Retinal pigment epithelial cell (primary cell): ENCODE results near the gene F10.

Experiments used
- DNase-seq: peaks from one replicate; pipeline ENCODE4 v3.0.0-alpha.2; 2010; ENCODE audit warnings: low read depth
- H3K4me3 ChIP-seq: 2 replicates; pipeline ENCODE4 v1.5.1; 2011; ENCODE audit warnings: mild to moderate bottlenecking, low read length, control low read depth, moderate library complexity
- TF ChIP-seq, protein P1 (sequence below): conservative IDR thresholded peaks from 2 replicates; pipeline ENCODE4 v1.5.1; 2011; ENCODE audit warnings: low read depth, low read length, control low read depth, inconsistent platforms

Gene F10

DNA sequence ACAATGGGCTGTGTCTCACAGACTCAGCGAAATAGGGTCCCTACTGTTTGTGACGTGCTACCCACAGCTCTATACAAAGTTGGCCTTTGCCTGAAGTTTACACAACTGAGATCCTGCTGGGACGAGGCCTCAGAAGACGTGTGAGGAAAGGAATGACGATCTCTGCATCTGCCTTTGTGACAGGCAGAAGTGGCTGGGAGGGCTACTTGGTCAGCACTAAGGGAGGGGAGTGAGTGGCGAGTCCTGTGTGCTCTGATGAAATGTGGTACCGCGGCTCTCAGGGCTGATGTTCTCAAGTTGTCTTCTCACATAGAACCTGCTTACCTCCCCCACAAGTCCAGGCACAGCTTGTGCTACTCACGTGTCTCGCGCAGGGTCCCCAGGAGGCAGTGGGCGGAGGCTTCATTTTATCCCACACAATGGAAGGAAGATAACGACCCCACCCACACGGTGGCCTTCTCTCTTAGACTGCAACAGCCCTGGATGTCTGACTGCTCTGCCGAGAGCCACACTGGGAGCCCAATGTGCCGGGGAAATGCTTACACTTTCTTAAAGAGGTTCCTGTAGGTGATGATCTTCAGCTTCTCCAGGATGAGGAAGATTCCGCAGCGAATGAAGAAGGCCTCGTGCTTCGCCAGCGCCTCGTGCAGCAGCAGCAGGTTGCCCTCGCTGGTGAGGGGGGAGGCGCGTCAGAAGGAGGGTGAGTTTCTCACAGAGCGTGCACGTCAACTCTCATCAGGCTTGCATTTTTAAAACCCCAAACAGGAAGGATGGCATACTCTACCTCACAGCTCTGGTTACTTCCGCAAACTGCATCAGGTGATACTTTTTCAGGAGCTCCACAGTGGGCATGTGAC lies 57.0 kb downstream of the F10 start:
- TF ChIP-seq, protein P1, sequence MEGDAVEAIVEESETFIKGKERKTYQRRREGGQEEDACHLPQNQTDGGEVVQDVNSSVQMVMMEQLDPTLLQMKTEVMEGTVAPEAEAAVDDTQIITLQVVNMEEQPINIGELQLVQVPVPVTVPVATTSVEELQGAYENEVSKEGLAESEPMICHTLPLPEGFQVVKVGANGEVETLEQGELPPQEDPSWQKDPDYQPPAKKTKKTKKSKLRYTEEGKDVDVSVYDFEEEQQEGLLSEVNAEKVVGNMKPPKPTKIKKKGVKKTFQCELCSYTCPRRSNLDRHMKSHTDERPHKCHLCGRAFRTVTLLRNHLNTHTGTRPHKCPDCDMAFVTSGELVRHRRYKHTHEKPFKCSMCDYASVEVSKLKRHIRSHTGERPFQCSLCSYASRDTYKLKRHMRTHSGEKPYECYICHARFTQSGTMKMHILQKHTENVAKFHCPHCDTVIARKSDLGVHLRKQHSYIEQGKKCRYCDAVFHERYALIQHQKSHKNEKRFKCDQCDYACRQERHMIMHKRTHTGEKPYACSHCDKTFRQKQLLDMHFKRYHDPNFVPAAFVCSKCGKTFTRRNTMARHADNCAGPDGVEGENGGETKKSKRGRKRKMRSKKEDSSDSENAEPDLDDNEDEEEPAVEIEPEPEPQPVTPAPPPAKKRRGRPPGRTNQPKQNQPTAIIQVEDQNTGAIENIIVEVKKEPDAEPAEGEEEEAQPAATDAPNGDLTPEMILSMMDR: no peak
- no peak overlapping the region for H3K4me3 ChIP-seq
- DNase-seq: no peak

DNA sequence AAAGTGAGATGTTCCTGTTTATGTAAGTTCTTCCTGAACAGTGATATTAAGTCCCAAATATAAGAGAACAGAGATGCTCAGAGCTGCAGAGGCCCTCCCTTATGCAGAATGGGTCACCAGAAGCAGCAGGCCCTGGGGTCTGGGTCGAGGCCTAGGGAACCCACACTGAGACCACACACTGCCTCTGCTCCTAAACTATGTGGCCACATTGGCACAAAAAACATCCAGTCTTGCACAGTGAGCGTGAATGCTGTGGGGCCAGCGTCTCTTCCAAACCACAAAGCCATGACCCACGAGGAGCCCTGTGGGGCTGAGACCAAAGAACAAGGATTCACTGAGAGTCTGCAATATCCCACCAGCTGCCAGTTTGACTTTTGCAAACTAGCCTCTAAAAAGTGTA lies 59.4 kb downstream of the F10 start:
- H3K4me3 ChIP-seq: no peak overlapping the region
- DNase-seq: no peak
- TF ChIP-seq, protein P1: no peak

DNA sequence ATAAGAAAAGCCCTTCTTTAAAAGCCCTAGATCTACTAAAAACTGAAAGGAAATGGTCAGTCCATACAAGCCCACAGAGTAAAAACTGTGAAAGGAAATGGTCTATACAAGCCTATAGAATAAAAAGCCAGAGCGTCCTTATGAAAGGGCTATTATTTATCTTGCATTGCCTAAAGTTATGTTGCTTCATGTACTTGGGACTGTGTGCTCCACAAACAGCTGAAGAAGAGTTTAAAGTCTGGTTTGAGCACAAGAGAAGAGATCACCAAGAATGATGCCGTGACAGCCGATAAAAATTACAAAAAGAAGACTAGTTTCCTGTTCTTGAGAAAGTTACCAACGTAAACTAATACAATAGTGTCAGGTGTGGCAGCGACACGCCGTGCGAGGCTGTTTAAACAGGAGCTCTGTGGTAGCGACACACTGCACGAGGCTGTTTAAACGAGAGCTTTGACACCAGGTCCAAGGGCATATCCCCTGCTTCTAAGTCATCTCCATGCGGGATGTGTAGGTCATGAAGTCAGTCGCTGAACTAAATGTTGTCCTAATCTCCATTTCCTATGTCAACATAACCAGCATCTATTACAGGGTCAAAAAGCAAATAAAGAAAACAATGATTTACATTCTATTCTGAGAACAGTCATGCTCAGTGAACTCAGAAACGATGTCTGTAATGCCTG lies 61.0 kb downstream of the F10 start:
- TF ChIP-seq, protein P1: no peak
- H3K4me3 ChIP-seq: no peak overlapping the region
- DNase-seq: no peak

DNA sequence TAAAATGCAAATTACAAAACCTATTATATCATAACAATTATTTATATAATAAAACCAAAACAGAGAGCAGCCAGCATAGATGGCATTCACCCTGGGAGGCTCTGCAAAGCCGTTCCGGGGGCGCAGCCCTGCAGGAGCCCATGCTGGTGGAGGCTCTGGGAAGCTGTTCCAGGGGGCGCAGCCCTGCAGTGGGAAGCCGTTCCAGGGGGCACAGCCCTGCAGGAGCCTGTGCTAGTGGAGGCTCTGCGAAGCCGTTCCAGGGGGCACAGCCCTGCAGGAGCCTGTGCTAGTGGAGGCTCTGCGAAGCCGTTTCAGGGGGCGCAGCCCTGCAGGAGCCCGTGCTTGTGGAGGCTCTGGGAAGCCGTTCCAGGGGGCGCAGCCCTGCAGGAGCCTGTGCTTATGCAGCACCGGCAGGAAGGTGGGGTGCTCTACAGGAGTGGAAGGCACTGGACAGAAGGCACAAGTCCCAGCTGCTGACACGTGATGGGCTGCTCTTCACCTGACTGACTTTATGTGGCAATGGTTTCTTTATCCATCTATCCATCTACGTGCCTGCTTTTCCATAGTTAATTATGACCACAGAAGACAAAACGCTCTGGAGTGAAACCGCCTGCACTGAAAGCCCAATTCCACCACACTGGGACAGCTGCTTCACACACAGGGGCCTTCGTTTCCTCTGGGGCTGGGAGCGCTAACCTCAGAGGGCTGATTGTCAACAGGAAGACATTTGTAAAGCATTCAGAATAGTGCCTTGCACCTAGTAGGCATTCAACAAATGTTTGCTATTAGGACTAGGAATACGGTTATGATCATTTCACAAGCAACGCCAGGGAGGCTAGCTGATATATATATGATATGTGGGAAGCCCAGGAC lies 62.2 kb downstream of the F10 start:
- TF ChIP-seq, protein P1: no peak
- no peak for DNase-seq
- no peak overlapping the region for H3K4me3 ChIP-seq

DNA sequence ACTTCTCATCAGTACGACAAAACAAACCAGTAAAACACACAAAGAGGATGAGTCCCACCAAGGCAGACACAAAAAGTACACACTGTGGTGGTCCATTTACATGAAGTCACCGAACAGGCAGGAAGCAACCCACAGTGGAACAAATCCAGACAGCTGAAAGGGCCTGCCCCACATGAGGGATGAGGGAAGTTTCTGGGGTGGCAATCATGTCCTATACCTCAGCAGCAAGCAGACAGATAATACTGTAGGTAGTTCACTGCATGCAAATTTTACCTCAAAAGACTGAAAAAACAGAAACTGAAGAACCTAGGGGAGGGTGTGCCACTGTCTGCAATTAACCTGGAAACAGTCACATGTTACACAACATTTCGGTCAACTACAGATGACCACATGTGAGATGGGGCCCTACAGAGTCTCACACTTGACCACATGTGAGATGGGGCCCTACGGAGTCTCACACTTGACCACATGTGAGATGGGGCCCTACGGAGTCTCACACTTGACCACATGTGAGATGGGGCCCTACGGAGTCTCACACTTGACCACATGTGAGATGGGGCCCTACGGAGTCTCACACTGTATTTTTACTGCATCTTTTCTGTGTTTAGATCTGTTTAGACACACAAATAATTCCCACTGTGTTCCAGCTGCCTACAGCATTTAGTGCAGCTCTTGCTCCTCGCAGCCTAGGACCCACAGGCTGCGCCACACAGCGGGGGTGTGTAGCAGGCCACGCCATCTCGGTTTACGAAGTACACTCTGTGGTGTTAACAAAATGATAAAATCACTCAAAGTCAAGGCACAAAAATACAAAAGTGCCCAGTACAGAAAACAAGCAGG lies 63.7 kb downstream of the F10 start:
- H3K4me3 ChIP-seq: no peak overlapping the region
- TF ChIP-seq, protein P1: no peak
- no peak for DNase-seq

DNA sequence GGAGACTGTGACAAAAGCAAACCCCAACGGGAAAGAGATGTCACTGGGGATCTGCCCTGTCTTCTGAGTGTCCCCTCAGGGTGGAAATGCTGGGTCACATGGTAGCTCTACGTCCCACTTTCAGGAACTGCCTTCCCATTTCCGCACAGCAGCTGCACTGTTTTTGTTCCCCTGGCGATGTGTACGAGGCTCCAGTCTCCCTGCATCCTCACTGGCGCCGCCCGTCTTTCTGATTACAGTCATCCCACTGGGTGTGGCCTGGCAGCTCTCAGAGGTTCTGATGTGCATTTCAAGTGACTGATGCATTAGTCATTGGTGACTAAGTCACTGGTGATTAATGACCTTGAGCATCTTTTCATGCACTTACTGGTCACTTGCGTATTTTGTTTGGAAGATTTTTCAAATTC lies 64.7 kb downstream of the F10 start:
- TF ChIP-seq, protein P1: peak; percentile 2
- peak; percentile 98 for DNase-seq
- no peak overlapping the region for H3K4me3 ChIP-seq
